Measurements from ENCODE around the gene TBX4. TPM values are rescaled to one million over a fixed set of nuclear protein-coding genes. Genes with fewer than 3 reads are reported as not detected.

TBX4 gene
- 0.35 and 0.78 TPM in 2 replicates for total RNA-seq
- polyA plus RNA-seq (2012): 0.04 TPM

- no peak for DNase-seq (ENCODE audit: low read depth)
These were observed at the start of gene TBX4 for GRCh38 chr17:61452301-61453290. TBX4 (plus strand) TSS chr17:61452422; CDS start chr17:61456491, 4,069 bp downstream.

GRCh38 chr17:61402978-61403800 is 49.0 kb upstream of the TBX4 start:
- DNase-seq (ENCODE audit: low read depth): no peak

- no peak for DNase-seq (ENCODE audit: low read depth)
These were observed 48.2 kb upstream of the TBX4 start for GRCh38 chr17:61403801-61404662.

- no peak for DNase-seq (ENCODE audit: low read depth)
These were observed 47.6 kb upstream of the TBX4 start for GRCh38 chr17:61404663-61404912.

- no peak for DNase-seq (ENCODE audit: low read depth)
These were observed 47.1 kb upstream of the TBX4 start for GRCh38 chr17:61404913-61405685.

GRCh38 chr17:61405686-61406536 is 46.3 kb upstream of the TBX4 start:
- no peak for DNase-seq (ENCODE audit: low read depth)

GRCh38 chr17:61406537-61406845 is 45.7 kb upstream of the TBX4 start:
- no peak for DNase-seq (ENCODE audit: low read depth)

- DNase-seq (ENCODE audit: low read depth): no peak
These were observed 45.0 kb upstream of the TBX4 start for GRCh38 chr17:61406971-61407911.

GRCh38 chr17:61408151-61409041 is 43.8 kb upstream of the TBX4 start:
- no peak for DNase-seq (ENCODE audit: low read depth)

- DNase-seq (ENCODE audit: low read depth): peak; percentile 75
These were observed 42.7 kb upstream of the TBX4 start for GRCh38 chr17:61409301-61410112.

GRCh38 chr17:61410141-61411010 is 41.8 kb upstream of the TBX4 start:
- no peak for DNase-seq (ENCODE audit: low read depth)

- no peak for DNase-seq (ENCODE audit: low read depth)
These were observed 41.3 kb upstream of the TBX4 start for GRCh38 chr17:61411011-61411260.

- DNase-seq (ENCODE audit: low read depth): peak; percentile 56
These were observed 40.7 kb upstream of the TBX4 start for GRCh38 chr17:61411261-61412142.

- DNase-seq (ENCODE audit: low read depth): peak; percentile 85
These were observed 39.9 kb upstream of the TBX4 start for GRCh38 chr17:61412143-61412859.
